ENCODE results near the gene EGFR. TPM values are rescaled to one million over a fixed set of nuclear protein-coding genes. Genes with fewer than 3 reads are reported as not detected.

EGFR gene
- total and polyA plus RNA-seq, 2 donors (not counting 3 experiments of a cell fraction or from before 2014, with no cell fraction given): 1.5 to 4.1 TPM

DNA sequence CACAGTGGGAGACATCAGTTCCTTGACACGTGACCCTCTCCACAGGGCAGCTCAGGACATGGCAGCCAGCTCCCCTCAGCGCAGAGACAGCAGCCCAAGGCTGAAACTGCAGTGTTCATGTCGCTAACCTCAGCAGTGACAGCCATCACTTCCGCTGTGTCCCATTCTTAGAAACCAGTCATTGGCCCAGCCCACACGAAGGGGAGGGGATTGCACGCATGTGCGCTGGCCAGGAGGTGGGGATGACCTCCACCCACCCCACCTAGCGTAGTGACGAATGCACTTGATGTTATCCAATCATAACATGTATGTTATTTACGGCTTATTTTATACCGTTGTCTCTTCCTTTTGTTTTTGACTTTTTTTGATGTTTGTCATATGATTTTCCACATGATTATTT lies 36.9 kb upstream of the EGFR start:
- Histone ChIP-seq H3K4me2 (ENCODE audit: insufficient read depth, low read length) (no peak overlapping the region), H2AFZ (ENCODE audit: low read depth, low read length) (no peak overlapping the region), H3K79me2 (ENCODE audit: control insufficient read depth, insufficient read depth, low read length) (no peaks in the 10 kb centered on the region), H3K4me1 (ENCODE audit: control insufficient read depth, extremely low read depth, insufficient read depth, low read length) (peaks cover 8% of the 10 kb centered on the region), H3K27ac (ENCODE audit: insufficient read depth, low read depth, low read length) (no peak overlapping the region), H3K4me3 (replicated peaks in 1 of 3; ENCODE audit: insufficient read depth in 1 of 3, low read depth in 1 of 3, low read length in 3 of 3) (no peak overlapping the region), H3K9ac (replicated peaks; ENCODE audit: extremely low read depth, insufficient read depth, low read length) (no peak overlapping the region), H3K27me3 (ENCODE audit: control insufficient read depth in 2 of 2, insufficient read depth in 2 of 2, low read length in 2 of 2) (peaks cover 13 to 50% of the 10 kb centered on the region in 2 experiments), H3K36me3 (ENCODE audit: control insufficient read depth in 2 of 2, extremely low read depth in 1 of 2, insufficient read depth in 2 of 2, low read length in 2 of 2) (no peaks in the 10 kb centered on the region), H4K20me1 (replicated peaks; ENCODE audit: control insufficient read depth, extremely low read depth, insufficient read depth, low read length) (no peaks in the 10 kb centered on the region), H3K9me1 (replicated peaks; ENCODE audit: control insufficient read depth, extremely low read depth, insufficient read depth, low read length) (no peaks in the 10 kb centered on the region), H3K9me3 (replicated peaks; ENCODE audit: control insufficient read depth, insufficient read depth, low read length) (no peaks in the 10 kb centered on the region)
- CTCF ChIA-PET: no interaction called here
- POLR2A ChIA-PET: no interaction called here
- FAIRE-seq (no peak), DNase-seq (ENCODE audit: low read depth, low spot score) (no peak)
- no TSS peak for BruUV-seq (replicated peaks)
- intact Hi-C loops (cut with micrococcal nuclease) (loop anchor here (5.0 kb wide), 1 partner anchor 45 kb away; no protein-coding TSS in a partner anchor), dilution Hi-C loops (cut with MboI; ENCODE audit: extremely low pct_ligation_motif_present, low sequenced_read_pairs) (no loop called here)
- TF ChIP-seq CTCF (IDR thresholded peaks at IDR 0.05; ENCODE audit: extremely low read depth in 1 of 2, insufficient read depth in 1 of 2, low read depth in 1 of 2, low read length in 2 of 2) (no peak), FOS (IDR thresholded peaks at IDR 0.05; ENCODE audit: borderline replicate concordance, insufficient read depth, low read length) (no peak)
- TF ChIP-seq, protein P1, sequence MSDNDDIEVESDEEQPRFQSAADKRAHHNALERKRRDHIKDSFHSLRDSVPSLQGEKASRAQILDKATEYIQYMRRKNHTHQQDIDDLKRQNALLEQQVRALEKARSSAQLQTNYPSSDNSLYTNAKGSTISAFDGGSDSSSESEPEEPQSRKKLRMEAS (IDR thresholded peaks at IDR 0.05; ENCODE audit: insufficient read depth, insufficient read length): no peak

Measured in endothelial cell of umbilical vein (primary cell).